Transverse colon (tissue), 3 donors: Measurements from ENCODE around the gene TMEM250.

Experiments
- CTCF ChIP-seq, 5 experiments: fragments of 200-600 bp in 3 of 5; fragments of 450-650 bp in 2 of 5; sonication (generic) in 3 of 5; IDR thresholded peaks; 1 replicate in 2 of 5; 2 replicates in 3 of 5; pipeline ENCODE4 v1.5.1; 2016 to 2017; ENCODE audit warnings: antibody characterized with exemption in 5 of 5, inconsistent platforms in 3 of 5, mild to moderate bottlenecking in 2 of 5, moderate library complexity in 1 of 5
- POLR2A ChIP-seq: fragments of 450-650 bp; IDR thresholded peaks from one replicate; pipeline ENCODE4 v1.6.1; 2016; ENCODE audit warnings: antibody characterized with exemption, mild to moderate bottlenecking, moderate library complexity

GRCh38 chr9:136129176-136129575 lies 10.5 kb upstream of the TMEM250 start:
- TF ChIP-seq CTCF (IDR thresholded peaks at IDR 0.05) (no peak), POLR2A (no peak)
